GM12878 (cell line): Measurements from ENCODE around the gene CCP110. TPM values are rescaled to one million over a fixed set of nuclear protein-coding genes. Genes with fewer than 3 reads are reported as not detected.
A peak's percentile ranks its signal among the peaks of the same experiment; 100 is the strongest.

Experiments used
- ATAC-seq: fragments of 200-7000 bp; cut with Tn5 transposase; 3 replicates; pipeline ENCODE4 v1.9.1; 2020; ENCODE audit warnings: mild to moderate bottlenecking, moderate library complexity
- BruUV-seq: library from RNA; stranded (reverse); fragments of 400-500 nt; replicated peaks from 2 replicates; lab custom pipeline; 2021; lab: Mats Ljungman, UMichigan
- CTCF ChIA-PET: fragments of 300-600 bp; sonication (Branson Sonifier 250); formaldehyde crosslinking; extraction: SDS; loops from one replicate; lab custom pipeline; 2021; ENCODE audit warnings: inconsistent platforms; lab: Yijun Ruan, JAX
- POLR2A ChIA-PET: fragments of 350-600 bp; formaldehyde crosslinking; extraction: SDS; loops from one replicate; lab custom pipeline; 2021; ENCODE audit warnings: inconsistent platforms; lab: Charles Lee
- RAD21 ChIA-PET: fragments of 300-600 bp; sonication (Branson Sonifier 250); formaldehyde crosslinking; loops from one replicate; lab custom pipeline; 2023; ENCODE audit warnings: antibody characterized with exemption; ENCODE audit not compliant: unreplicated experiment; lab: Charles Lee
- SMC1A ChIA-PET: fragments of 300-600 bp; sonication (Branson Sonifier 250); formaldehyde crosslinking; loops from one replicate; lab custom pipeline; 2023; ENCODE audit not compliant: unreplicated experiment, uncharacterized antibody; lab: Charles Lee
- DNase-seq: peaks from one replicate; pipeline ENCODE4 v3.0.0-alpha.2; 2011; ENCODE audit warnings: low read depth, low spot score
- FAIRE-seq: peaks from 3 replicates; lab custom pipeline; 2011; peaks lifted over from hg19 to GRCh38; lab: Jason Lieb, UNC
- H2AFZ ChIP-seq: 2 replicates; pipeline ENCODE4 v1.6.0; 2011; ENCODE audit warnings: low read depth, low read length, control low read depth; ENCODE audit not compliant: control insufficient read depth
- H3K27ac ChIP-seq: 2 replicates; pipeline ENCODE4 v1.5.1; 2011; ENCODE audit warnings: control low read depth; ENCODE audit not compliant: control insufficient read depth, insufficient read depth
- H3K27me3 ChIP-seq, 2 experiments: replicated peaks in 1 of 2; 2 replicates each; pipeline versions ENCODE4 v1.6.0 to v1.6.1; 2011; ENCODE audit warnings: low read length in 1 of 2; ENCODE audit not compliant: control insufficient read depth in 2 of 2, insufficient read depth in 2 of 2
- H3K36me3 ChIP-seq, 2 experiments: 2 replicates each; pipeline ENCODE4 v1.5.1; 2011; ENCODE audit warnings: low read length in 1 of 2; ENCODE audit not compliant: control insufficient read depth in 2 of 2, insufficient read depth in 2 of 2
- H3K4me1 ChIP-seq: 2 replicates; pipeline ENCODE4 v1.6.1; 2011; ENCODE audit warnings: mild to moderate bottlenecking, low read length, moderate library complexity, mixed read lengths; ENCODE audit not compliant: control insufficient read depth, insufficient read depth
- H3K4me2 ChIP-seq: 2 replicates; pipeline ENCODE4 v1.6.0; 2011; ENCODE audit warnings: control low read depth; ENCODE audit not compliant: control insufficient read depth, insufficient read depth
- H3K4me3 ChIP-seq: fragments of 200-600 bp; sonication (generic); 2 replicates; pipeline ENCODE4 v1.5.1; 2016
- H3K79me2 ChIP-seq: 2 replicates; pipeline ENCODE4 v1.6.0; 2011; ENCODE audit warnings: low read length; ENCODE audit not compliant: control insufficient read depth, insufficient read depth
- H3K9ac ChIP-seq: 2 replicates; pipeline ENCODE4 v1.8.0; 2011; ENCODE audit warnings: low read length, control low read depth, mixed read lengths; ENCODE audit not compliant: control insufficient read depth, insufficient read depth
- H3K9me3 ChIP-seq: replicated peaks from 3 replicates; pipeline ENCODE4 v1.5.1; 2011; ENCODE audit warnings: mild to moderate bottlenecking, low read length; ENCODE audit not compliant: control insufficient read depth, insufficient read depth
- H4K20me1 ChIP-seq: 2 replicates; pipeline ENCODE4 v1.6.0; 2011; ENCODE audit not compliant: control insufficient read depth, insufficient read depth
- TCF12 ChIP-seq: IDR thresholded peaks from 2 replicates; pipeline ENCODE4 v1.6.1; 2011; ENCODE audit warnings: low read depth, mild to moderate bottlenecking, low read length
- WGBS: methylation state at CpG from one replicate; pipeline ENCODE4 v1.1.6; 2016; ENCODE audit warnings: low lambda C conversion rate; ENCODE audit not compliant: insufficient replicate concordance, insufficient coverage; ENCODE audit errors: missing lambda C conversion rate; 5-methylcytosine and 5-hydroxymethylcytosine counted together
- in situ Hi-C: fragments of 300-500 bp; cut with MboI; formaldehyde crosslinking; loops from 9 replicates; pipeline ENCODE4 v1.14.3; 2018; ENCODE audit warnings: mixed read lengths
- intact Hi-C: fragments of 100-400 bp; cut with micrococcal nuclease; formaldehyde crosslinking; loops from one replicate; pipeline ENCODE4 v1.14.2; 2022; ENCODE audit not compliant: unreplicated experiment
- polyA plus RNA-seq, 11 experiments: library from polyadenylated mRNA; depleted of rRNA in 4 of 11; unstranded in 6 of 11; stranded (reverse) in 5 of 11; fragments of >200 nt; fragmentation: Nextera tagmentation in 4 of 11; fragmentation: Illumina TruSeq in 1 of 11; extraction: Ambion mirVana in 4 of 11; extraction: Trizol in 1 of 11; gene quantifications; 1 replicate in 1 of 11; 2 replicates in 10 of 11; pipeline versions ENCODE4 v1.2.1 to v1.2.3, GENCODE V29; 2011 to 2016; ENCODE audit warnings: inconsistent platforms in 2 of 11, missing spikeins in 2 of 11, low read depth in 1 of 11
- total RNA-seq, 4 experiments: library from RNA; depleted of rRNA in 3 of 4; stranded (reverse); fragments of >200 nt in 3 of 4; fragmentation: Illumina TruSeq in 1 of 4; extraction: Trizol in 1 of 4; gene quantifications; 2 replicates each; pipeline versions ENCODE4 v1.2.1 to v1.2.3, GENCODE V29; 2013 to 2021
- TF ChIP-seq, protein P1 (sequence below): fragments of 450-650 bp; IDR thresholded peaks from 2 replicates; pipeline ENCODE4 v1.6.1; 2017; ENCODE audit warnings: borderline replicate concordance
- TF ChIP-seq, protein P2 (sequence below): IDR thresholded peaks from 2 replicates; pipeline ENCODE4 v1.6.1; 2011; ENCODE audit warnings: low read depth, mild to moderate bottlenecking, low read length, moderate library complexity, borderline replicate concordance; ENCODE audit errors: extremely low read depth

Gene CCP110
- total and polyA plus RNA-seq, 10 of the 15 experiments (the other 5 are each of a cell fraction or from before 2014, with no cell fraction given) = 6.4 to 38.1 (median 26.7) TPM

- H3K4me3 ChIP-seq = peak overlapping the region; percentile 81
- peak overlapping the region; percentile 74 for H3K27ac ChIP-seq
- no peaks in the 10 kb centered on the region for H4K20me1 ChIP-seq
- BruUV-seq = TSS peak; percentile 76
- peak overlapping the region; percentile 90 for H3K4me2 ChIP-seq
- intact Hi-C loops = loop anchor here (5.0 kb wide), 1 partner anchor 454 kb away; the partner anchor contains the start of gene COQ7
- H3K79me2 ChIP-seq = peaks cover 58% of the 10 kb centered on the region
- H3K4me1 ChIP-seq = peaks cover 14% of the 10 kb centered on the region
- H3K9me3 ChIP-seq = no peaks in the 10 kb centered on the region
- ATAC-seq = peak; percentile 5
- FAIRE-seq = no peak
- TF ChIP-seq, protein P1, sequence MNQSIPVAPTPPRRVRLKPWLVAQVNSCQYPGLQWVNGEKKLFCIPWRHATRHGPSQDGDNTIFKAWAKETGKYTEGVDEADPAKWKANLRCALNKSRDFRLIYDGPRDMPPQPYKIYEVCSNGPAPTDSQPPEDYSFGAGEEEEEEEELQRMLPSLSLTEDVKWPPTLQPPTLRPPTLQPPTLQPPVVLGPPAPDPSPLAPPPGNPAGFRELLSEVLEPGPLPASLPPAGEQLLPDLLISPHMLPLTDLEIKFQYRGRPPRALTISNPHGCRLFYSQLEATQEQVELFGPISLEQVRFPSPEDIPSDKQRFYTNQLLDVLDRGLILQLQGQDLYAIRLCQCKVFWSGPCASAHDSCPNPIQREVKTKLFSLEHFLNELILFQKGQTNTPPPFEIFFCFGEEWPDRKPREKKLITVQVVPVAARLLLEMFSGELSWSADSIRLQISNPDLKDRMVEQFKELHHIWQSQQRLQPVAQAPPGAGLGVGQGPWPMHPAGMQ = no peak
- TF ChIP-seq, protein P2, sequence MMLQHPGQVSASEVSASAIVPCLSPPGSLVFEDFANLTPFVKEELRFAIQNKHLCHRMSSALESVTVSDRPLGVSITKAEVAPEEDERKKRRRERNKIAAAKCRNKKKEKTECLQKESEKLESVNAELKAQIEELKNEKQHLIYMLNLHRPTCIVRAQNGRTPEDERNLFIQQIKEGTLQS = no peak
- 0 out of 2 replicates have a peak, but pooled peaks have one; percentile 35 for TF ChIP-seq TCF12
- POLR2A ChIA-PET = interaction anchor here (0.9 to 2.1 kb wide), 3 partner anchors 8 to 725 kb away, joined by 3 to 6 read pairs (median 3); partner anchors contain the start of gene VPS35L
- in situ Hi-C loops = loop anchor here (10.0 kb wide), 1 partner anchor 726 kb away; the partner anchor contains the start of gene RPS15A
- WGBS = 20% methylated on average over 8 of the region's 8 CpGs
- H2AFZ ChIP-seq = peak overlapping the region; percentile 87
- CTCF ChIA-PET = interaction anchor here (0.6 to 4.5 kb wide), 4 partner anchors 13 to 135 kb away, joined by 3 to 23 read pairs (median 3); no protein-coding TSS in a partner anchor
- RAD21 ChIA-PET = interaction anchor here (0.6 to 2.1 kb wide), 3 partner anchors 8 to 35 kb away, joined by 3 to 9 read pairs (median 3); partner anchors contain the start of gene VPS35L
- DNase-seq = peak; percentile 27
- SMC1A ChIA-PET = interaction anchor here (1.2 to 1.4 kb wide), 2 partner anchors 10 to 14 kb away, joined by 3 read pairs; no protein-coding TSS in a partner anchor
- H3K27me3 ChIP-seq = no peaks in the 10 kb centered on the region
- peak overlapping the region; percentile 83 for H3K9ac ChIP-seq
- peaks cover 0 to 5% of the 10 kb centered on the region in 2 experiments; a peak in 2 of 4 replicates for H3K36me3 ChIP-seq
Observed at GRCh38 chr16:19520861-19521331, 2.8 kb upstream of the CCP110 start.
